ENCODE data around the gene CTNND2. TPM values are rescaled to one million over a fixed set of nuclear protein-coding genes. Genes with fewer than 3 reads are reported as not detected.

Gene CTNND2
- total RNA-seq, 1 donor from 2014 or later = 13.9 TPM

- no peaks in the 10 kb centered on the region for H3K9me3 ChIP-seq (ENCODE audit: low read depth)
- H3K27ac ChIP-seq = no peak overlapping the region
- H3K27me3 ChIP-seq = no peaks in the 10 kb centered on the region
- no peaks in the 10 kb centered on the region for H3K79me2 ChIP-seq (ENCODE audit: low read depth)
- no peak overlapping the region for H3K4me2 ChIP-seq
- TF ChIP-seq EZH2 (IDR thresholded peaks at IDR 0.05) (no peak), EZH2phosphoT487 (IDR thresholded peaks at IDR 0.05) (no peak), CTCF (IDR thresholded peaks at IDR 0.05) (no peak)
- H3K4me3 ChIP-seq = no peak overlapping the region
- no peak overlapping the region for H3K27ac Mint-ChIP-seq
- DNase-seq (ENCODE audit: low spot score) = no peak
- peaks cover 3% of the 10 kb centered on the region for H3K4me1 Mint-ChIP-seq
- H3K36me3 Mint-ChIP-seq = no peaks in the 10 kb centered on the region
- peaks cover 14% of the 10 kb centered on the region for H3K4me1 ChIP-seq
- no peaks in the 10 kb centered on the region for H4K20me1 ChIP-seq (ENCODE audit: low read depth)
- H2AFZ ChIP-seq (replicated peaks) = no peak overlapping the region
- no peak overlapping the region for H3K9ac ChIP-seq
- no peaks in the 10 kb centered on the region for H3K36me3 ChIP-seq
- no peaks in the 10 kb centered on the region for H3K9me3 Mint-ChIP-seq
- no peaks in the 10 kb centered on the region for H3F3A ChIP-seq (ENCODE audit: low read depth)
- no peak overlapping the region for H3K4me3 Mint-ChIP-seq
- peaks cover 3% of the 10 kb centered on the region for H3K27me3 Mint-ChIP-seq (ENCODE audit: insufficient read depth, low read depth)
Observed at GRCh38 chr5:10935536-10935935, 968.7 kb downstream of the CTNND2 start.

- Mint-ChIP-seq H3K4me3 (no peak overlapping the region), H3K4me1 (peaks cover 3% of the 10 kb centered on the region)
- no peaks in the 10 kb centered on the region for H3F3A ChIP-seq (ENCODE audit: low read depth)
Observed at GRCh38 chr5:10934783-10935355, 969.4 kb downstream of the CTNND2 start.

GRCh38 chr5:10933121-10933520, 971.1 kb downstream of the CTNND2 start:
- no peak overlapping the region for H3K4me3 ChIP-seq
- peaks cover 7% of the 10 kb centered on the region for H3K9me3 Mint-ChIP-seq
- DNase-seq (ENCODE audit: low spot score) = no peak
- no peak overlapping the region for H3K9ac ChIP-seq
- peak overlapping the region; percentile 47 for H3K4me2 ChIP-seq
- H4K20me1 ChIP-seq (ENCODE audit: low read depth) = no peaks in the 10 kb centered on the region
- no peaks in the 10 kb centered on the region for H3K27me3 ChIP-seq
- H3K27me3 Mint-ChIP-seq (ENCODE audit: insufficient read depth, low read depth) = peaks cover 5% of the 10 kb centered on the region
- H3F3A ChIP-seq (ENCODE audit: low read depth) = no peaks in the 10 kb centered on the region
- peaks cover 3% of the 10 kb centered on the region for H3K4me1 Mint-ChIP-seq
- H3K27ac ChIP-seq = no peak overlapping the region
- no peak overlapping the region for H3K27ac Mint-ChIP-seq
- H3K9me3 ChIP-seq (ENCODE audit: low read depth) = no peaks in the 10 kb centered on the region
- no peak overlapping the region for H3K4me3 Mint-ChIP-seq
- TF ChIP-seq EZH2 (IDR thresholded peaks at IDR 0.05) (no peak), EZH2phosphoT487 (IDR thresholded peaks at IDR 0.05) (no peak), CTCF (IDR thresholded peaks at IDR 0.05) (no peak)
- no peak overlapping the region for H2AFZ ChIP-seq (replicated peaks)
- peaks cover 14% of the 10 kb centered on the region for H3K4me1 ChIP-seq
- H3K79me2 ChIP-seq (ENCODE audit: low read depth) = no peaks in the 10 kb centered on the region
- no peaks in the 10 kb centered on the region for H3K36me3 ChIP-seq
- H3K36me3 Mint-ChIP-seq = no peaks in the 10 kb centered on the region

More at GRCh38 chr5:10934783-10935355, 969.4 kb downstream of the CTNND2 start:
- Mint-ChIP-seq H3K27ac (no peak overlapping the region), H3K27me3 (ENCODE audit: insufficient read depth, low read depth) (peaks cover 3% of the 10 kb centered on the region), H3K9me3 (peaks cover under 1% of the 10 kb centered on the region), H3K36me3 (no peaks in the 10 kb centered on the region)
- H3K4me2 ChIP-seq = no peak overlapping the region
- no peak overlapping the region for H3K27ac ChIP-seq
- H3K27me3 ChIP-seq = no peaks in the 10 kb centered on the region
- TF ChIP-seq EZH2phosphoT487 (IDR thresholded peaks at IDR 0.05) (no peak), CTCF (IDR thresholded peaks at IDR 0.05) (no peak), EZH2 (IDR thresholded peaks at IDR 0.05) (no peak)
- no peaks in the 10 kb centered on the region for H4K20me1 ChIP-seq (ENCODE audit: low read depth)
- DNase-seq (ENCODE audit: low spot score) = no peak
- H3K9ac ChIP-seq = no peak overlapping the region
- no peak overlapping the region for H2AFZ ChIP-seq (replicated peaks)
- no peak overlapping the region for H3K4me3 ChIP-seq
- H3K4me1 ChIP-seq = peaks cover 14% of the 10 kb centered on the region
- no peaks in the 10 kb centered on the region for H3K36me3 ChIP-seq
- H3K79me2 ChIP-seq (ENCODE audit: low read depth) = no peaks in the 10 kb centered on the region
- H3K9me3 ChIP-seq (ENCODE audit: low read depth) = no peaks in the 10 kb centered on the region
